Subcutaneous adipose tissue (tissue), 4 donors: Measurements from ENCODE around the gene C2orf78. TPM values are rescaled to one million over a fixed set of nuclear protein-coding genes. Genes with fewer than 3 reads are reported as not detected.

Source experiments
- CTCF ChIP-seq: fragments of 450-650 bp; IDR thresholded peaks from one replicate; pipeline ENCODE4 v1.5.1; 2016; ENCODE audit warnings: low read depth, mild to moderate bottlenecking, control low read depth, antibody characterized with exemption, moderate library complexity
- total RNA-seq, 4 donors: library from RNA; depleted of rRNA; stranded (reverse); fragments of >200 nt; gene quantifications; one replicate each; pipeline ENCODE4 v1.1.0, GENCODE V29; 2016

The C2orf78 gene
- total RNA-seq, 4 donors from 2014 or later = not detected

GRCh38 chr2:73856214-73856613 is 72.2 kb downstream of the C2orf78 start:
- TF ChIP-seq CTCF = no peak

GRCh38 chr2:73859721-73860586 is 76.0 kb downstream of the C2orf78 start:
- TF ChIP-seq CTCF = no peak

- TF ChIP-seq CTCF = no peak
Observed at GRCh38 chr2:73862987-73863386, 79.0 kb downstream of the C2orf78 start.

Other genes with a start within 250 kb of the C2orf78 start
- gene NAT8, start 141.8 kb upstream of the C2orf78 start, total RNA-seq = not detected
- gene TPRKB, start 46.8 kb upstream of the C2orf78 start, total RNA-seq = 10 to 100 TPM; 21.6 to 51.5 (median 28.1) TPM
- 10 to 100 TPM; 23.7 to 40.1 (median 31.6) TPM for gene DUSP11, start 4.1 kb upstream of the C2orf78 start, total RNA-seq
- 10 to 100 TPM; 26.2 to 36.2 (median 32.3) TPM for gene STAMBP, start 44.8 kb downstream of the C2orf78 start, total RNA-seq
- gene ACTG2, start 108.8 kb downstream of the C2orf78 start, total RNA-seq = 1 to 10 TPM in 3 of 4 donors, under 1 TPM in 1; 0.51 to 8.5 (median 3.1) TPM
- 10 to 100 TPM; 34.8 to 54.0 (median 45.8) TPM for gene DGUOK, start 142.7 kb downstream of the C2orf78 start, total RNA-seq
- 10 to 100 TPM in 1 of 4 donors, 1 to 10 TPM in 3; 5.8 to 11.4 (median 7.8) TPM for gene TET3, start 200.7 kb downstream of the C2orf78 start, total RNA-seq